Measurements from ENCODE around the gene PGGT1B.

PGGT1B gene

DNA sequence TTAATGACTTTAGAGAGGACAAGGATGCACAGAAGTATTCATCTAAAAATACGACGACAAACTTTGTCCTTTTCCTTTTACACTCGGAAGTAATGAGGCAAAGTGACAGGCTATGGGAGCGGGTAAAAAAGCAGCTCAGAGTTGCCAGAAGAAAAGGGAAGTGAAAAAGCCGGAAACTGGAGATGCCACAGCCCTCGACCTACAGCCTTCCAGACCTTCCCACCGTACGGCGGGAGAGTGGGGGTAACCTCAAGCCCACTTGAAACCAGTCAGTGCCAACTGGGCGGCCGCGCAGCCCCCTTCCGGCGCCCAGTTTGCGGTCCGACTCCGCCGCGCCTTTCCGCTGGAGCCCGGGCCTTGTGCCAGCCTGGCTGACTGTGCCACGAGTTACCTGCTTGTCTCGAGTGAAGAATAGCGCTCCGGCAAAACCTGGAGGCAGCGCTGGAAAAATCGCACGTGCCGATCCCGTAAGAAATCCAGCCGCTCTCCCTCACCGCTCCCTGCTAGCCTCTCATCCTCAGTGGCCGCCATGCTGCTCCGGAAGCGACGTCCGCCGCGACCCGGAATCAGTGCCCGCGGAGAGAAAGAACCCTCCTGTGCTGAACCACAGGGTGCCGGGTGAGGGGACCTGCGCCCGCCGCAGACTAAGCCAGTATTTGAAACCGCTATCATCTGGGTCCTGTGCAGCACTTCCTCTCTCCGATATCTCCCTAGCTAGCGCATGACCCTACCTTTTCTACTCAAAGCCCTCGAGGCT is at the start of gene PGGT1B:
PGGT1B (minus strand) TSS at position 557 of the 757 bp plus-strand sequence; CDS start at position 531, 26 bp downstream.
- DNase-seq, result peak; percentile 26

DNA sequence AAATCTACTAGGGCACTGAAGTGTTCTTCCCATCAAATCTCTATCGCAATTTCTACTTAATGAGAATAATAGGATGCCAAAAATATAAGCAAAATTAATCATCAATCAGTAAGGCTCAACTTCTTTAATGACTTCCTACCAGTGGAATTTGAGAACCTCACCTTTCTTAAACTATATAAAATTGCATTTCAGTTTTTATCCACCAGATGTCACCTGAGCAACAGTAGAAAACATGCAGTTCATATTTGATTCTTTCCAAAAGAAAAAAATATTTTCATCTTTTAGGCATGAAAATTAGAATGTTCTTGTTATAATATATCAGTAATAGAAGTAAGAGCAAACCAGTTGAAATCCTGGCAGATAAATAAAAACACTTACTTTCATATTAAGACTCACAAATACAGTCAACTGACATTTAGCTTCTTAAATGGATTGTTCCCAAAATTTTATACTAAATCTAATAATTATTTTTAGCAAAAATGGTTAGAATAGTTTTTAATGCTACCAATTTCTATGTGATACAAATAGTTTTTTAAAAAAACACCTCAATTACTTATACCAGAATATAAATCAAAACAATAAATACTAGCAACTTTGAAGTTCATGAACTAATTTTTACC is 47.2 kb upstream of the PGGT1B start:
- peak; percentile 23 for DNase-seq

DNA sequence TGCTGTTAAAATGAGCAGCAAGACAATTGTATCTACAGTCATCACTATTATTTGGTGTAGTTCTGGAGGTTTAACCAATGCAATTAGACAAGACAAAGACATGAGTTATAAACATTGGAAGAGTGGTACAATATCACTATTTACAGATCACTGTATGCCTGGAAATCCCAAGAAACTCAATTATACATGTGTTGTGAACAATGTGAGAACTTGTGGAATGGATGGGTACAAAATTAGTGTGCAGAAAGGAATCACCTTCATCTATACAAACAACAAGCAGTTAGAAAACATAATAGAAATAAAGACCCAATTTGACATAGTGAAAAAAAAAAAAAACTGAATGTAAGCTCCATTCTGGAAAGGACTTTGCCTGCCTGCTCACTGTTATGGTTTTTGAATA is 46.1 kb upstream of the PGGT1B start:
- DNase-seq, result no peak

DNA sequence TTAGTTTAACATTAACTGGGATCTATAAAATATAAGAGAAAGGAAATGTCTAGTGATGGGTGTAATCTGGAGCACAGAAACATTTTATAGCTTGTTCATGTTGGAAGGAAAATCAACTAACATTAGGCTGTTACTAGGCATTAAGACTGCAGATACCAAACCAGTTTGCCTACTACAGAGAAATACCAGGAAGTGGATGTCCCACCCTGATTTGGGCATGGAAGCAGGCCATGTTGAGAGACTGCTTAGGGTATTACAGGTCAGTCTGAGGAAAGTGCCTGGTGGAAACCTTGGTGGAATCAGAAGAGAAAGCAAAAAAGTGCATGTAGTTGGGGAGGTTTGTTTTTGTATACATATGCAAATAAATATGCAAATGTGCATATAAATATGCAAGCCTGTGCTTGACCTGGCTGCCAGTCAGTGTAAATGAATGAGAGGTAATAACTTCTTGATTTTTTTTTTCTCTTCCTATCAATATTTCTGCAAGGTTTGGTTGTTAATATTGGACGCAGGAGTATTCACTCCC is 43.4 kb upstream of the PGGT1B start:
- no peak for DNase-seq

DNA sequence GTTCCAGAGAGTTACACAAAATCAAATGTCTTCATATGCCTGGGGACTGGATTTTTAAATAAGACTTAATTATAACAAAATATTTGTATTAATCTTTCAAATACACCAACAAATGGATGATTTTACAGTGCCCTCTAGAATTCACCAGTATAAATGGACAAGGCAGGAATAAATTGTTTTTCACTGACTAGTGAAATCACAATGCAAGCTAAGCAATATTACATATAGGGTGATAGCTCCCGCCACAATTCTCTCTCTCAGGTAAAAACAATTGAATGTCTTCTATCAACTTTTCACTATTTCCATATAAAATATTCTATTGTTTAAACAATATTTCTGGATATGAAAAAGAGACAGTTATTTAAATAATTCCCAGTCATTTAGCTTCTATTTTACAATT is 41.8 kb upstream of the PGGT1B start:
- no peak for DNase-seq

DNA sequence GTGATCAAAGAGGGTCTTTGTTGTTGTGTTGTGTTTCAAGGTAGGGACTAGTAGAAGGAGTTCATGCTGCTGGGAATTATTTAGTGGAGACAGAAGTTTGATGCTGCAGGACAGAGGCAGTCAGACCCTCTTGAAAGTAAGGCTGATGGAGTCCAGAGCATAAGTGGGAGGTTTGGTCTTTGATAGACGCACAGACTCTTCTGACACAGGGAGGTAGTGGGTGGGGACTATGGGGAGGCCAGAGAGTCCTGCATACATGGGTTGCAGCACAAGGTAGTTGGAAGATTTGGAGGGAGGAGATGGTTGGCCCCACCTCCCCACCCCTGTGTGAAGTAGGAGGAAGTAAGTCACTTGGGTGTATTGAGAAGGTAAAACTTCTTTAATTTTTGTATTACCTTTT is 36.1 kb upstream of the PGGT1B start:
- no peak for DNase-seq

DNA sequence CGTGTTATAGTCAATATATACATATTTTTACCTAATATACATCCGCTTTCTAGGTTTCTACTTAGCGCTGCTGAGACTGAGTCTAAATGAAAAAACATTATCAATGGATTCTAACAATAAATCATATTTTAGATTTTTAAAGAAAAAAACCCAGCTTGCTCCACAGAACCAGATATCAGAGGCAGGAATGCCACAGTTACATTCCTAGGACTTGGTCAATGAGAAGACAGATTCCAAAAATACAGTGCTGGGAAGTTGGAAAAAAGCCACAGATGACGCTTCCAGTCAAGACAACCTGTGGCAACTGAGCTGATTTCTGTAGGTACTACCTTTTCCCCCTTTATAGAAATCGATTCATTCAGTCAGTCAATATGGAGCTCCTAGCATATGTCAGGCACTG is 34.4 kb upstream of the PGGT1B start:
- DNase-seq, result no peak

DNA sequence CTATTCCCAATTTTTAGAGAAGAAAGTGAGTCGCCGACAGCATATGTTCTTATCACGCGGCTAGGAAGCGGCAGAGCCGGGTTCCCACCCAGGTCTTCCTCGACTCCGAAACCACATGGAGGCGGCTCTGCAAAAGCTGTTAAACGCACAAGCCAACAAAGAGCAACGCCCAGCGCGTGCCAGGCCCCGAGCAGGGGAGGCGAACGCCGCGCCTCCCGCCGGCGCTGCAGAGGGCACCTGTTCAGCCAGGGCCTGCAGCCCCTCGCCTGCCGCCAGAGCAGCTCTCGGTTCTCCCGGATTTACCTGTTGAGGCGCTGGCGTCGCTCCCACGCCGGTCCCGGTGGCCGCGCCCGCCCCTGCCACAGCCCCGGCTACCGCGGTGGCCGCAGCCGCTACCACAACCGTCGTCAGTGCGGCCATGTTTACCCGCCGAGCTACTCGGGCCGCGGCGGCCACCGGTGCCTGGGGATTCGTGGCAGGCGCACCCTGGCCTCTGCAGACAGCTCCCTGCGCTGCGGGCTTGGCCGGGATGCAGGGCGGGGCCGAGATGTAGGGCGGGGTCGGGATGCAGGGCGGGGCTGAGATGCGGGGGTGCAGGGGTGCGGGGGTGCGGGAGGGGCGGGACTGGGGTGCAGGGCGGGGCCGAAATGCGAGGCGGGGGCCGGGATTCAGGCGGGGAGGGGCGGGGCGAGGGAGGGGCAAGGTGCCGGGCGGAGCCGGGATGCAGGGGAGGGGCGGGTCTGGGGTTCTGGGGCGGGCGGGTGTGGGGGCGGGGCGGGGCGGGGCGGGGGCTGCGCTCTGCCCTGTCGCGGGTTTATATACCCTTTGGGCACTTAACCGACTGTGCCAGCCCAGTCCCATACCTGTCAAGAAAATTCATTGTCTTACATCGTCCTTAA is 33.7 kb upstream of the PGGT1B start, which contains the start of gene CCDC112:
CCDC112 (minus strand) TSS at position 531 of the 899 bp plus-strand sequence; CDS start at position 420, 111 bp downstream.
- peak; percentile 14 for DNase-seq

DNA sequence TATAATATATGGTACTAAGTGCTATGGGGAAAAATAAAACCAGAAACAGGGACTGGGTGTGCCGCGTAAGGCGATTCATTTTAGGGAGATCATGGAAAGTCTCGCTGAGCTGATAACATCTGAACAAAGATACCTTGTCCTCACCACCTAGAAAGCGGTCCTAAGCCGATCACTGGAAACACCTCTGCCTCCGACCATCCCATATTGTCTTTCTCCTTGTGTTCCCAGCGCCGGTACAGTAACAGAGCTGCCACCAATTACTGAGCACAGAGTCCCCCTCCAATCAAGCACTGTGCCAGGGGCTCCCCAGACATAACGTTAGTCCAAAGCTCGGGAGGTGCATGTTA is 33.1 kb upstream of the PGGT1B start:
- no peak for DNase-seq

DNA sequence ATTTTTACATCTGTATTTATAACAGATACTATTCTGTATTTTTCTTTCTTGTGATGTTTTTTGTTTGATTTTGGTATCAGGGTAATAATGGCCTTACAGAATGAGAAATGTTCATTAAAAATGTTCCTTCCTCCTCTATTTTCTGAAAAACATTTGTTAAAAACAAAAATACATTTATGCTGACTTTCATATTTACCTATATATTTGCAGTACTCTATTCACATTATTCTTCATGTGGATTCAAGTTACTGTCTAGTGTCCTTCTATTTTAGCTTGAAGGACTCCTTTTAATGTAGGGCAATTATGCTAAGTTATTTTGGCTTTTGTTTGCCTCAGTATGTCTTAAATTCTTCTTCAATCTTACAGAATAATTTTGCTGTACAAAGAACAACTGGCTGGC is 28.7 kb upstream of the PGGT1B start:
- DNase-seq, result no peak

DNA sequence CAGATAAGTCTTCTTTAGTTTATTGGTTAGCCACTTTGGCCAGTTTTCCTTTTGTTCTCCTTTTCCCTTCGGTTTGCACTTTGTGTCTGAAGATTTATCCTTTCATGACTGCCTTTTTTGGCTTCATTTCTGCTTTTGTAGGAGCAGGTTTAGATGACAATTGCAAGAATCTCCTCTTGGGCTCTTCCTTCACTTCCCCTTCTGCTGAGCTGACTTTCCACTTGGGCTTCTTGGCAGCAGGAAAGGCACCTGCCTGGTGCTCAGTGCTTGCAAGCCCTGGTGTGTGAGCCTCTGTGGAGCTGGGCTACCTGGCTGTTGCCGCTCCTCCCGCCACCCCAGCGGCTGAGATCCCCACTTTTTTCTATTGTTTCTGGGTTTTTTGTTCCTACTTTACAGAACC is 26.4 kb upstream of the PGGT1B start:
- no peak for DNase-seq

DNA sequence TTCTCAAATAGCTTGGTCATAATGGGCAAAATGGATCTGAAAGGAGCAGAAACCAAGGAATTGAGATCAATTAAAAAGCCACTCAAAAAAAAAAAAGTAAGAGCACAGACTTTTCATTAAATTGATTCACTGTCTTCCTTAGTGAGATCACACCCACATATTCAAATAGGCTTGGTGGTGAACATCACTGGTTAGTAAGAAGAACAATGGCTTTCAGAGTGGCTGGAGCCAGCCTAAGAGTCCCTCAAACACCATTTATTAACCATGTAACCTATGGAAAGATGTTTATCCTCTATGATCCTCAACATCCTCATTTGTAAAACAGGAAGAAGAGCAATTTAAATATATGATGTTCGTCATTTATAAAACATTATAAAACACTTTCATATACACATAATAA is 21.3 kb upstream of the PGGT1B start:
- no peak for DNase-seq

DNA sequence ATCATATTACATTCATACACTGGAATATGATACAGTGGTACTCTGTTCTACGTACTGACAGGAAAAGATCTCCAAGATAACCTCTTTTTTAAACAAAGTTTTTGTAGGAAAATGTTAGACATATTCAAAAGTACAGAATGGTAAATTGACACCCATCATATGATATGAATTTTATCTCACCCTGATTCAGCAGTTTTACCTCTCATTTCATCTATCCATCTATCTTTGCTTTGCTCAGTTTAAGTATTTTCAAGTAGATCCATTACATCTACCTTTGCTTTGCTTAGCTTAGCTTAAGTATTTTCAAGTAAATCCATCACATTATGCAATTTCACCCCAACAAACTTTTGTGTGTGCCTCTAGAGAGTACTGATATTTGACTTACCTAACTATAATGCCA is 19.5 kb upstream of the PGGT1B start:
- no peak for DNase-seq

DNA sequence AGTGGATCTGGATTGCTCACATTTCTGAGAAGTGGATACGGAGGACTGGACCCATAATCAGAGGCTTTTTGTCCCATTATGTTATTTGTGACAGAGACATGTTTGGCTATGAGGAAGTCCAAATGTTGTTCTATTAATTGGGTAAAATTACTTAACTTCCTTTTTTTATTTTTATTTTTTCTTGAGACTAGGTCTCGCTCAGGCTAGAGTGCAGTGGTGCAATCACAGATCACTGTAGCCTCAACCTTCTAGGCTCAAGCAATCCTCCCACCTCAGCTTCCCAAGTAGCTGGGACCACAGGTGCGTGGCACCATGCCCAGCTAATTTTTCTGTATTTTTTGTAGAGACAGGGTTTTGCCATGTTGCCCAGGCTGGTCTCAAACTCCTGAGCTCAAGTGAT is 11.9 kb upstream of the PGGT1B start:
- no peak for DNase-seq

DNA sequence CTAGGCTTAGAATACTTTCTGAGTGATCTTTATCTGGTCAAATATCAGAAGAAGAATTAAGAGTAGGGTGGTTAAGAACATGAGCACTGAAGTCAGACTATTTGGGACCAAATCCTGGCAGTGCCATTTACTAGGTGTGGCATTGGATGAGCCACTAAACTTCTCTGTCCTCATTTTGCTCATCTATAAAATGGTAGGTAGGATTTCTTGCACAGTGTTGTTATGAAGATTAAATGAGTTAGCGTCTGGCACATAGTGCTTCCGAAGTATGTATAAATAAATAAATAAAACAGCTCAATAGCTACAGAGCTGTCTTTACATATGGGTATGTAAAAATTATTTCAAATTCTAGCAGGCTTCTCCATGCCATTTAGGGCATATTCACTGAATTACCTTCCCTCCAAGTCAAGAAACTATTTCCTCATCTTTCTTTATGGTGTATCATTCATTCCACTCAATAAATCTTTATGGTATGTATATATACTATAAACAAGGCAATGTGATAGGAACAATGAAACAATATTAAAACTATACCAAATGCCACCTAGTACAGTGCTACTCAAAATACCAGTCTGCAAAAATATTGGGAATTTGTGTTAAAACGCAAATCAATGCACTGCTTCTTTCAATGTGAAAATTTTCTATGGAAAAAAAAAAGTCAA is 9.8 kb upstream of the PGGT1B start:
- DNase-seq, result no peak

DNA sequence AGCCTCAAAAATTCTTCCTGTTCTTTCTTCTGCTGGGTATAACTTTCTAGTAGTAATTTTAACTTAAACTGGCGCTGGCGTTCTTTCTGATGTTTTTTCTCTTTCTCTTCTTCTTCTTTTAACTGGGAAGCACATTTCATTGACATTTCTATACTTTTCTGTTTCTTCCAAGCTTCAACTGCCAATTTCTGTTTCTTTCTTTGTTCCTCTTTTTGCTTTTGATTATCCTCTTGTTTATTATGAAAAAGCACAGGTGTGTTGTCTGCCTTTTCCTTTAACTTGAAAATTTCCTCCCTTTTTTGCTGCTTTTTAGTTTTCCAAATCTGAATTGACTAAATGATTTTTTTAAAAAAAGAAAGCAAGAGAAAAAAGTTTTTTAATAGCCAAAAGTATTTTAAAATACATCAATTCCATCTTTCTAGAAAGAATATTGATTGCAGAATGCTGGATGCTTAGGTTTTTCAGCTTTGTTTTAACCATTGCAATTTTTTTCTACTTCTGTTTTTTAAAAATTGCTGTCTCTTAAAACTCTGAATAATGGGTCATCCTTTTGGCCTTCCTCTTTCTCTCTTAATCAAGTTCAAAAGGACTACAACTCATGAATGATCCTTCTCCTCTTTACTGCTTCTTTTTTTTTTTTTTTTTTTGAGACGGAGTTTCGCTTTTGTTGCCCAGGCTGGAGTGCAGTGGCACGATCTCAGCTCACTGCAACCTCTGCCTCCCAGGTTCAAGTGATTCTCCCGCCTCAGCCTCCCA is 8.8 kb upstream of the PGGT1B start:
- no peak for DNase-seq

DNA sequence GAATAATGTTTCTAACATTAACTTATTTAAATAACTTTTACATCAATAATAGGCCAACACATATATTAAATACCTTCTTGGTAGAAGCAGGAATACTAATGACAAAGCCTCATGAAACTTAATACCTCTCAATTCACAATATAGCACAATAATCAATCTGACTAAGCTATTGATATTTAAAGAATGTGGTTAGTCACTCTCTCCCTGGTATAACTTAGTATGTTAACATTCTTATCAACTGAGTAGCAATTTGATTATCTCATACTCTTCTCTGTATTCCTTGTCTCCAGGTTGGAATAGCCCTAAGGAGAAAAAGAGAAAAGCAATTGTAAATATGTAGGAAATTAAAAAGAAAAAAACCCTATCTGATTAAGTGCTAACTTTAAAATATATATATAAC is 4.9 kb upstream of the PGGT1B start:
- peak; percentile 9 for DNase-seq

DNA sequence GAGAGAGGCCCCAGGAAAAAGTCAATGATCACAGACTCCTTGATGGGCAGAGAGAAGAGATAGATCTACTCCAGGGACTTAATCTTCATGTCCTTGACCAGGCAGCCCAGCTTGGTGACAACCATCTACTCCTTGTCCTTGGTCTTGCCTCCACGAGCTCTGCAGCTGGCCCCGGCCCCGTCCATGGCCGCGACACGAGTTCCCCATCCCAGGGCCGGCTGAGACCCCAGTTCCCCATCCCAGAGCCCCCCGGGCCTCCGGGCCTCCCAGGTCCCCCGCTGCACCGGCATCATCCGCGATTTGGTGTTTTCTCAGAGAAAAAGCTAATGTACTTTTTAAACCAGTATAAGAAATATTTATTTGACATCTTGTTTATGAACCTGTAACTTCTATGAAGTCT is 2.5 kb upstream of the PGGT1B start:
- no peak for DNase-seq

DNA sequence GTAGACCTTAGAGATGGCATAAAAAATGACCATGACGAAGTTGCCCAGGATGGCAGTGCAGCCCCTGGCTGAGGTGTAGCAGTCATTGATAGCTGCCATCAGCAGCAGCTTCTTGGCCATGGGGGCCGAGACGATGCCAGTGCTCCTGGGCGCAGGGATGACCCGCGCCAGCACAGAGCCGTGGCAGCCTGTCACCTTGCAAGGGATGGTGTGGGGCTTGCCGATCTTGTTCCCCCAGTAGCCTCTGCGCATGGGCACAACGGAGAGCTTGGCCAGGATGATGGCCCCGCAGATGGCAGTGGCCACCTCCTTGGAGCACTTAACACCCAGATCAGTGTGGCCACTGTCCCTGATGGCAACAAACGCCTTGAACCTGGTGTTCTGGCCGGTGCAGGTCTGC is 2.1 kb upstream of the PGGT1B start:
- DNase-seq, result no peak

DNA sequence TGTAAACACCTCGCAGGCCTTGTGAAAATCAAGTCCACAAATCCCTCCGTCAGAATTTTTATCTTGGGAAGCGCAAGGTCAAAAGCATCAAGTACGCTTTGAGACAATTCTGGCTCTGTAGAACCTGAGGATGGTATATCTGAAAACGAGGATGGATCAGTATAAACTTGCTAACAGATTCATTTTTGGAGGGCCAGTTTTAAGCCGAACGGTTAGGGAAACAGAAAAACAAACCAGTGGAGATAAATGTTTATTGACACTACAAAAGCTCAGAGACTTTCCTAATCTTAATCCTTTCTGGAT is 352 bp upstream of the PGGT1B start:
- no peak for DNase-seq

DNA sequence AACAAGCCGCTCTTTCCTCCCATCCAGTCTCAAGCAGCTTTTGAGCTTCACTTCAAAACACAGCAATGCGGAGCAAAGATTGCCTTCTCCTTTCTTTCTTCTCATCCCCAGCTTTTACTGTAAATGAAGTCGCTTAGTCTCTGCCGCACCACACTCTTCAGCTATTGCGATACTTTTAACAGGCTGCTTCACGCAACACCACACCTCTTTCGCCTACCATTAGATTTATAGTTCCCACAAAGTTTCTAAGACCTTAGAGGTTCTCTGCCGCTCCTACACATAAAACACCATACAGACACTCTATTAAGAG is 711 bp downstream of the PGGT1B start:
- DNase-seq, result peak; percentile 12

DNA sequence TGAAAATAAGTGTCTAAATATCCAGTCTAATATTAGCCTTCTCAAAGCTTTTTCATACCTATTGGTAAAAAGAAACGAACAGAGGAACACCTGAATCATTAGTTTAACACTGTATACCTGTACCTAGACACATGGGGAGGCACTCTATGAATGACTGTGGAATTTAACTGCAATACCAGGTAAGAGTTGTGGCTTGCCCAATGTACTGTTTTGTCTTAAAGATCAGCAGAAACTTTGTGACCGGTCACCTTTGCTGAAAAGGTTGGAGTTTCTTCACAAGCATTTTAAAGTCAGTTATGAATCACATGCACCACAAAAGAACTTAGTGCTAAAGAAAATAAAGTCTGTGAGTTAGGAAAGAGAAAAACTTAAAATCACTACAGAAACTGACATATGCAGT is 2.4 kb downstream of the PGGT1B start:
- DNase-seq, result no peak

DNA sequence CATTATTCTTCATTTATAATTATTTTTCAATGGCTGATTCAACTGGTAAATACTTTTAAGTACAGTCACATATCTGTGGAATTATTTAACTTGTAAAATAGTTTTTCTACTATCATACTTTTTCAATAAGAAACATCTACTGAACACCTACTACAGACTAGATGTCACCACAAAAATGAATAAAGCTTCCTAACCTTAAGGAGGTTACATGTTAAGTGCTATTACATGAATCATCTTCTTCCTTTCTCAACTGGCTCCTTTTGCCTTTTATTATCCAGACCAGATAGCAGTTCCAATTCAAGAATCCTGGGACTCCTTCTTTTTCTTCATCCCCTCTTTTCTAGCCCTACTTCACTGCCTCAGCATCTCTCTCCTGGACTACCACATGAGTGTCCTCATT is 4.7 kb downstream of the PGGT1B start:
- no peak for DNase-seq
